Upper lobe of right lung (tissue), 1 donor: ENCODE data around the gene TIAM1. TPM values are rescaled to one million over a fixed set of nuclear protein-coding genes. Genes with fewer than 3 reads are reported as not detected.

Experiments used
- ATAC-seq: fragments of 200-7000 bp; cut with Tn5 transposase; one replicate; pipeline ENCODE4 v1.9.1; 2020; ENCODE audit warnings: mild to moderate bottlenecking, moderate library complexity
- DNase-seq: peaks from one replicate; pipeline ENCODE4 v3.0.0-alpha.2; 2020
- H3K27ac ChIP-seq: fragments of 200-600 bp; one replicate; pipeline ENCODE4 v1.8.0; 2022
- H3K27me3 ChIP-seq: fragments of 200-600 bp; one replicate; pipeline ENCODE4 v1.8.0; 2022; ENCODE audit warnings: mild to moderate bottlenecking
- H3K36me3 ChIP-seq: fragments of 200-600 bp; one replicate; pipeline ENCODE4 v1.8.0; 2022
- H3K4me1 ChIP-seq: fragments of 200-600 bp; one replicate; pipeline ENCODE4 v1.8.0; 2022
- H3K4me3 ChIP-seq: fragments of 200-600 bp; one replicate; pipeline ENCODE4 v1.8.0; 2022; ENCODE audit warnings: mild to moderate bottlenecking
- H3K9me3 ChIP-seq: fragments of 200-600 bp; one replicate; pipeline ENCODE4 v1.8.0; 2022
- CTCF ChIP-seq: fragments of 200-600 bp; IDR thresholded peaks from one replicate; pipeline ENCODE4 v1.8.0; 2022; ENCODE audit warnings: antibody characterized with exemption
- intact Hi-C: fragments of 100-400 bp; cut with DNase I; formaldehyde crosslinking; loops from one replicate; pipeline ENCODE4 v1.11.0; 2022
- total RNA-seq: library from RNA; stranded (reverse); fragmentation: NEBNext Ultra II Directional; extraction: Animal tissue kit (Norgen Biotek cat#: 25700); gene quantifications from one replicate; pipeline ENCODE4 v1.2.1, GENCODE V29; 2021
- donor health status: DM: no; HTN: yes; CAD: no; lungs with severe emphysema.

TIAM1 gene
- total RNA-seq, 1 donor from 2014 or later, result 27.3 TPM

DNA sequence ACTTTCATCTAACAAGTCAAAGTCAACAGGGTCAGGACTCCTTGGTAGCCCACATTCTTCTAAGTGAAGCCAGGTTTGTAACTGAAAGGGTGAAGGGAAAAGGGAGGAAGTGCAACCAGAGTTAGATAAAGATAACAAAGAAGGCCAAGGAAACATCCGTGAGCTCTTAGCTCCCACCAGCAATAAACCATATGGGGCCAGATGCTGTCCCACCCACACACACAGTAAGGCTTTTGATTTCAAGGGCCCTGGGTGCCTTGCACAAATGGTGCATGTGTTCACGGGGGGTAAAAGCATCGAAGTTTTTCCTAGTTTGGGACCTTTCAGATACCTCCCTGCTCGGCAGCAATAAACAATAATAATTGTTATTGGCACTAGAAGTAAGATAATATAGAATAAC is 5.1 kb upstream of the TIAM1 start:
- Histone ChIP-seq H3K27me3 (no peaks in the 10 kb centered on the region), H3K27ac (no peak overlapping the region), H3K36me3 (no peaks in the 10 kb centered on the region), H3K4me3 (no peak overlapping the region), H3K9me3 (no peaks in the 10 kb centered on the region), H3K4me1 (peaks cover under 1% of the 10 kb centered on the region)
- ATAC-seq (no peak), DNase-seq (no peak)
- TF ChIP-seq CTCF, result no peak
- intact Hi-C loops, result no loop called here

DNA sequence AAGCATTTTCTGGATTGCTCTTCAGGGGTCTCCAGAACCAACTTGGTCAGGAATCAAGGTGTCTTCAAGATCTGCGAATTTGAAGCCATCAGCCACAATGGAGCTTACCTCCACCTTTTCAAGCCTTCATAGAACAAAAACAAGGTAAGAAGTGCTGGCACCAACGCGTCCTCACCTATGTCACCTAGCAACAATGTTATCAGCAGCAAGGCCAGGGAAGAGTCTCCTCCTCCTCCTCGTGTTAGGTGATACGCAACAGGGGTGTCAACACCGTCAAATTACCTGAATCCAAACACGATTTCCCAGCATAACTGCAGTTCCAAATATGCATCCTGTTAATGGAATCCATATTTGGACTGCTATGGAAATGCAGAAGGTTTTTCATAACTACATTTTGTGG is 4.1 kb upstream of the TIAM1 start:
- DNase-seq (no peak), ATAC-seq (no peak)
- intact Hi-C loops, result no loop called here
- H3K27ac ChIP-seq, result no peak overlapping the region
- no peaks in the 10 kb centered on the region for H3K9me3 ChIP-seq
- H3K27me3 ChIP-seq, result peaks cover 9% of the 10 kb centered on the region
- no peak for TF ChIP-seq CTCF
- no peaks in the 10 kb centered on the region for H3K36me3 ChIP-seq
- H3K4me1 ChIP-seq, result peaks cover 7% of the 10 kb centered on the region
- H3K4me3 ChIP-seq, result no peak overlapping the region

DNA sequence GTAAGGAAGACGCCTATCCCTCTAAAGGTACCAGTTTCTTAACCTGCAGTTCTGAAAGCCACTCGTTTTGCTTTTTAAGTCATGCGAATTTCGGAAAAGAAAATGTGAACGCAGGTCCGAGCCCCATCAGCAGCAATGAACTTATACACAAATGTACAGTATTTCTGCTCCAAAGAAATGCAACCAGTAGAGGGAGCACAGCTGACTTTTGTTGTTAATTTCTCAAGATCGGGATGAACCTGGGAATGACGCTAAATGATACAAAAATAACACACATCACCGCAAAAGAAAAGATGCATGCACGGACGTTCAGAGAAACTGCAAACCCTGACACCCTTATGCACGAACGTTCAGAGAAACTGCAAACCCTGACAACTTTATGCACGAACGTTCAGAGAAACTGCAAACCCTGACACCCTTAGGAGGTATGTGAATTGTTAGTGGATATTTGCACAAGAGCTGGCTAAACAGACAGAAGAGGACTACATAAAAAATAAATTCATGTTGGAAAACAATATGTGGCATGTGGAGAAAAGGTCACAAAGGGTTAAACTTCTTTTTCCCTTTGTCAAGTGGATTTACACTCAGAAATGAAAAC is 3.5 kb upstream of the TIAM1 start:
- Histone ChIP-seq H3K9me3 (no peaks in the 10 kb centered on the region), H3K4me1 (peaks cover 7% of the 10 kb centered on the region), H3K27ac (no peak overlapping the region), H3K4me3 (no peak overlapping the region), H3K27me3 (peaks cover 15% of the 10 kb centered on the region), H3K36me3 (no peaks in the 10 kb centered on the region)
- intact Hi-C loops, result no loop called here
- DNase-seq (no peak), ATAC-seq (no peak)
- TF ChIP-seq CTCF, result peak; percentile 52

- no peak for DNase-seq
- no peak overlapping the region for H3K4me3 ChIP-seq
- intact Hi-C loops, result no loop called here
Observed at GRCh38 chr21:31346256-31346821, 2.3 kb upstream of the TIAM1 start.

DNA sequence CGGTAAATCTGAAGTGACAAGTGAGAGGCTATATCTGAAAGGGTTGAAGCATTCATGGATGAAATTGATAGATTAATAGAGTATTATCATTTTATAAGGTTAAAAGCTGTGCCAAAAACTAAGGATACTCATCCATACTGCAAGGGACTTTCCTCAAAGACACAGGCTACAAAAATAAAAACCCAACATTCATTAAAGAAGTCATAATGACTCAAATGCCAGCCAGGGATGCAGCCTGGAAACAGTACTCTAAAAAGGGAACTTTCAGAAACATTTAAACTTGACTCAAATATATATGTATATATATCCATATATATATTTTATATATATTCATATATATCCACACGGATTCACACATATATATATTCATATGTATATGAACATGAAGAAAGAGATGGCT is 1.1 kb upstream of the TIAM1 start:
- DNase-seq (no peak), ATAC-seq (no peak)
- intact Hi-C loops, result no loop called here
- Histone ChIP-seq H3K27me3 (peaks cover 27% of the 10 kb centered on the region), H3K9me3 (no peaks in the 10 kb centered on the region), H3K36me3 (no peaks in the 10 kb centered on the region), H3K27ac (no peak overlapping the region), H3K4me1 (peaks cover 7% of the 10 kb centered on the region), H3K4me3 (no peak overlapping the region)
- no peak for TF ChIP-seq CTCF

More at GRCh38 chr21:31346256-31346821, 2.3 kb upstream of the TIAM1 start:
- Histone ChIP-seq H3K27ac (no peak overlapping the region), H3K9me3 (no peaks in the 10 kb centered on the region), H3K27me3 (peaks cover 21% of the 10 kb centered on the region), H3K4me1 (peaks cover 7% of the 10 kb centered on the region), H3K36me3 (no peaks in the 10 kb centered on the region)
- TF ChIP-seq CTCF, result no peak
- ATAC-seq, result no peak
